ENCODE data around the gene COQ7.
A peak's percentile ranks its signal among the peaks of the same experiment; 100 is the strongest.

COQ7 gene

DNA sequence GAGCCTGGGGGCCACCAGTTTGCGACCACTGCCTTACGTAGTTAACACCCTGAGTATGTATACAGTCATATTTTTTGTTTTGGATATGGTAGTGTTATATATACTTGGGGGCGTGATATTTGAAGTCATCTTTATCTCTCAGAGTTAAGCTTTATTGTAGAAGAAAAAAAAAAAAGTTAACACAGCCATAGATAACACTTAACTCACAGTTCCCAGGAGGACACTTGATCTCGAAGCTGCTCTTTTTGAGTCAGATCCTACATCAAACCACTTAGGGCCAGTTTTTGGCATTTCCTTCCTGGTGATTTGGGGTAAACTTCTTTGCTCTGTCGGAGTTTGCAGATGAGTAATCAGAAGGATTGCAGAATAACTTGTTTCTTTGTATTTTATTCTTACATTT lies 52.1 kb downstream of the COQ7 start:
- no peak overlapping the region for H3K27ac ChIP-seq (ENCODE audit: low read depth, low read length)
- H3K4me2 ChIP-seq (ENCODE audit: low read depth, low read length, poor library complexity, severe bottlenecking), result peak overlapping the region; percentile 46
- H3K9me3 ChIP-seq (ENCODE audit: insufficient read depth, low read length), result no peaks in the 10 kb centered on the region
- no peak overlapping the region for H3K9ac ChIP-seq (ENCODE audit: low read length)
- TF ChIP-seq EZH2phosphoT487 (conservative IDR thresholded peaks at IDR 0.05; ENCODE audit: low read length), result no peak
- H3K9me2 ChIP-seq (replicated peaks; ENCODE audit: insufficient read depth, low read length), result no peaks in the 10 kb centered on the region
- H2AFZ ChIP-seq (ENCODE audit: low read depth, low read length, severe bottlenecking), result peak overlapping the region; percentile 52
- no peaks in the 10 kb centered on the region for H3K27me3 ChIP-seq (ENCODE audit: low read length)
- no peaks in the 10 kb centered on the region for H3K36me3 ChIP-seq (ENCODE audit: low read length)
- peaks cover 16% of the 10 kb centered on the region; the same call in 1 of the 2 replicates for H3F3A ChIP-seq (ENCODE audit: insufficient read depth)
- no peaks in the 10 kb centered on the region for H3K79me2 ChIP-seq (ENCODE audit: insufficient read depth, low read length)
- no peaks in the 10 kb centered on the region for H4K20me1 ChIP-seq (ENCODE audit: low read depth, low read length)
- peak overlapping the region; percentile 0 for H3K4me3 ChIP-seq (ENCODE audit: insufficient read depth, low read length, poor library complexity, severe bottlenecking)

DNA sequence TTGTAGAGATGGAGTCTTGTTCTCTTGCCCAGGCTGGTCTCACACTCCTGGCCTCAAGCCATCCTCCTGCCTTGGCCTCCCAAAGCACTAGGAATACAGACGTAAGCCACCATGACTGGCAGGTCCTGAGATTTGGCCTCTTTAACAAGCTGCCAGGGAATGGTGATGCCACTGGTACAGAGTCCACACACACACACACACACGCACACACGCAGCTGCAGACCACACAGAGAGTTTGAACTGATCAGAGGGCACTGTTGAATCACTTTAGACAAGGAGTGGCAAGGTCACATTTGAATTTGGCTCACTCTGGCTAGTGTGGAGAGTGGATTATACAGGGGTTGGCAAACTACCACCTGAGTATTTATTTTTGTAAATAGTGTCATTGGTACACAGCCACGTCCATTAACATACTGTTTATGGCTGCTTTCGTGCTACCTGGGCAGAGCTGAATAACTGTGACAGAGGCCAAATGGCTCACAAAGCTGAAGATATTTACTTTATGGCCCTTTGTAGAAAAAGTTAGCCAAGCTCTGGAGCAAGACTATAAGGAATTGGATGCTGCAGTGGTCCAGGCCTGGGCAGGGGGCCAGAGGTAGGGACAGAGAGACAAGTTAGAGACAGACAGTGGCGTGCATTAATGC lies 56.2 kb downstream of the COQ7 start:
- H3K27me3 ChIP-seq (ENCODE audit: low read length), result no peaks in the 10 kb centered on the region
- TF ChIP-seq, protein P1, sequence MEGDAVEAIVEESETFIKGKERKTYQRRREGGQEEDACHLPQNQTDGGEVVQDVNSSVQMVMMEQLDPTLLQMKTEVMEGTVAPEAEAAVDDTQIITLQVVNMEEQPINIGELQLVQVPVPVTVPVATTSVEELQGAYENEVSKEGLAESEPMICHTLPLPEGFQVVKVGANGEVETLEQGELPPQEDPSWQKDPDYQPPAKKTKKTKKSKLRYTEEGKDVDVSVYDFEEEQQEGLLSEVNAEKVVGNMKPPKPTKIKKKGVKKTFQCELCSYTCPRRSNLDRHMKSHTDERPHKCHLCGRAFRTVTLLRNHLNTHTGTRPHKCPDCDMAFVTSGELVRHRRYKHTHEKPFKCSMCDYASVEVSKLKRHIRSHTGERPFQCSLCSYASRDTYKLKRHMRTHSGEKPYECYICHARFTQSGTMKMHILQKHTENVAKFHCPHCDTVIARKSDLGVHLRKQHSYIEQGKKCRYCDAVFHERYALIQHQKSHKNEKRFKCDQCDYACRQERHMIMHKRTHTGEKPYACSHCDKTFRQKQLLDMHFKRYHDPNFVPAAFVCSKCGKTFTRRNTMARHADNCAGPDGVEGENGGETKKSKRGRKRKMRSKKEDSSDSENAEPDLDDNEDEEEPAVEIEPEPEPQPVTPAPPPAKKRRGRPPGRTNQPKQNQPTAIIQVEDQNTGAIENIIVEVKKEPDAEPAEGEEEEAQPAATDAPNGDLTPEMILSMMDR (IDR thresholded peaks at IDR 0.05; ENCODE audit: insufficient read depth, low read length, poor library complexity, severe bottlenecking), result no peak
- no peak for TF ChIP-seq EZH2phosphoT487 (conservative IDR thresholded peaks at IDR 0.05; ENCODE audit: low read length)
- H3K4me2 ChIP-seq (ENCODE audit: low read depth, low read length, poor library complexity, severe bottlenecking), result no peak overlapping the region
- H3F3A ChIP-seq (ENCODE audit: insufficient read depth), result no peaks in the 10 kb centered on the region
- no peaks in the 10 kb centered on the region for H3K9me3 ChIP-seq (ENCODE audit: insufficient read depth, low read length)
- no peak overlapping the region for H3K9ac ChIP-seq (ENCODE audit: low read length)
- no peak overlapping the region for H3K4me3 ChIP-seq (ENCODE audit: insufficient read depth, low read length, poor library complexity, severe bottlenecking)
- H3K79me2 ChIP-seq (ENCODE audit: insufficient read depth, low read length), result no peaks in the 10 kb centered on the region
- no peak overlapping the region for H3K27ac ChIP-seq (ENCODE audit: low read depth, low read length)
- H3K9me2 ChIP-seq (replicated peaks; ENCODE audit: insufficient read depth, low read length), result no peaks in the 10 kb centered on the region
- no peaks in the 10 kb centered on the region for H4K20me1 ChIP-seq (ENCODE audit: low read depth, low read length)
- no peaks in the 10 kb centered on the region for H3K36me3 ChIP-seq (ENCODE audit: low read length)
- no peak overlapping the region for H2AFZ ChIP-seq (ENCODE audit: low read depth, low read length, severe bottlenecking)

DNA sequence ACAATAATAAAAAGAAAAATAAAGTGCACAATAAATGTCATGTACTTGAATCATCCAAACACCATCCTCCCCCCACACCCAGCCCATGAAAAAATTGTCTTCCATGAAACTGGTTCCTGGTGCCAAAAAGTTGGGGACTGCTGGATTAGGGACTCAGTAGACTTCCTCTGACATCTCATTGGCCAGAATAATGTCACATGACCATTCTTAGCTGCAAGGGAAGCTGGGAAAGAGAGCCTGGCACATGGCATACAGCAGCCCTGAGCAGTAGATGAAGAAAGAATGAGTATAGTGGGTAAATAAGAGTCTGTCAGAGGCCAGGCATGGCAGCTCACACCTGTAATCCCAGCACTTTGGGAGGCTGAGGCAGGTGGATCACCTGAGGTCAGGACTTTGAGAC lies 58.9 kb downstream of the COQ7 start:
- no peaks in the 10 kb centered on the region for H3K9me2 ChIP-seq (replicated peaks; ENCODE audit: insufficient read depth, low read length)
- H3K79me2 ChIP-seq (ENCODE audit: insufficient read depth, low read length), result no peaks in the 10 kb centered on the region
- no peaks in the 10 kb centered on the region for H3K9me3 ChIP-seq (ENCODE audit: insufficient read depth, low read length)
- no peaks in the 10 kb centered on the region for H3K27me3 ChIP-seq (ENCODE audit: low read length)
- no peaks in the 10 kb centered on the region for H3F3A ChIP-seq (ENCODE audit: insufficient read depth)
- no peak overlapping the region for H2AFZ ChIP-seq (ENCODE audit: low read depth, low read length, severe bottlenecking)
- H4K20me1 ChIP-seq (ENCODE audit: low read depth, low read length), result no peaks in the 10 kb centered on the region
- no peak overlapping the region for H3K9ac ChIP-seq (ENCODE audit: low read length)
- TF ChIP-seq EZH2phosphoT487 (conservative IDR thresholded peaks at IDR 0.05; ENCODE audit: low read length), result no peak
- TF ChIP-seq, protein P1 (IDR thresholded peaks at IDR 0.05; ENCODE audit: insufficient read depth, low read length, poor library complexity, severe bottlenecking), result no peak
- no peaks in the 10 kb centered on the region for H3K36me3 ChIP-seq (ENCODE audit: low read length)
- H3K4me2 ChIP-seq (ENCODE audit: low read depth, low read length, poor library complexity, severe bottlenecking), result no peak overlapping the region
- no peak overlapping the region for H3K27ac ChIP-seq (ENCODE audit: low read depth, low read length)
- no peak overlapping the region for H3K4me3 ChIP-seq (ENCODE audit: insufficient read depth, low read length, poor library complexity, severe bottlenecking)

DNA sequence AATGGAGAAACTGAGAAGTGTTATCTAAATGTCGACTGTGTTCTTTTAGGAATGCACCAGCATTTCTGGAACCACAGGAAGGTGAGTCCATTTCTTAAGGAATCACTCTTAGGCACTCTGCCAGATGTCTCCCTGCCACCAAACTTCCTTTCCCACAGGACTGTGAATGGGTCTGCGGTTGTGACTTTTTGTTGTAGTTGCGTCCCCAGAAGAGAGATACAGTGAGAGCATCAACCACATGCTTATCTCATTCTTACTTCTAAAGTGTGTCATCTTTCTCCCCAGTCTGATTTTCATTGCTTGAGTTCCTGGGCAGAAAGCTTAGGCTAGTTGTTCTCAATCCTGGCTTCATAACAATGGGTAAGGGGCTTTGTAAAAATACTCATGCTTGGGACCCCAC lies 59.8 kb downstream of the COQ7 start:
- Histone ChIP-seq H3K79me2 (ENCODE audit: insufficient read depth, low read length) (no peaks in the 10 kb centered on the region), H3K27me3 (ENCODE audit: low read length) (no peaks in the 10 kb centered on the region), H3F3A (ENCODE audit: insufficient read depth) (no peaks in the 10 kb centered on the region), H3K4me2 (ENCODE audit: low read depth, low read length, poor library complexity, severe bottlenecking) (no peak overlapping the region), H2AFZ (ENCODE audit: low read depth, low read length, severe bottlenecking) (no peak overlapping the region), H3K4me3 (ENCODE audit: insufficient read depth, low read length, poor library complexity, severe bottlenecking) (no peak overlapping the region), H4K20me1 (ENCODE audit: low read depth, low read length) (no peaks in the 10 kb centered on the region), H3K27ac (ENCODE audit: low read depth, low read length) (no peak overlapping the region), H3K9me3 (ENCODE audit: insufficient read depth, low read length) (no peaks in the 10 kb centered on the region), H3K9ac (ENCODE audit: low read length) (no peak overlapping the region), H3K9me2 (replicated peaks; ENCODE audit: insufficient read depth, low read length) (no peaks in the 10 kb centered on the region), H3K36me3 (ENCODE audit: low read length) (no peaks in the 10 kb centered on the region)
- TF ChIP-seq, protein P1 (IDR thresholded peaks at IDR 0.05; ENCODE audit: insufficient read depth, low read length, poor library complexity, severe bottlenecking), result no peak
- TF ChIP-seq EZH2phosphoT487 (conservative IDR thresholded peaks at IDR 0.05; ENCODE audit: low read length), result no peak
